T-helper 2 cell treated with Interferon-gamma antibody and Interleukin-4, amounts not matched to agents 5 μg/mL and 100 μg/mL, for 36 hours (primary cell): Measurements from ENCODE around the gene ACSL6.
"Not testable (repeated sequence)": the region's sequence is repeated elsewhere in the genome, so short reads cannot be mapped to it uniquely, and the experiment has no call there.

ENCODE experiments used
- DNase-seq: peaks from one replicate; pipeline ENCODE4 v3.0.0; 2021; ENCODE audit warnings: low spot score
- H3K27ac Mint-ChIP-seq: one replicate; pipeline ENCODE4 v1.8.0; 2021; ENCODE audit warnings: mild to moderate bottlenecking, mixed read lengths
- H3K27me3 Mint-ChIP-seq: one replicate; pipeline ENCODE4 v1.8.0; 2021; ENCODE audit warnings: low read depth, mixed read lengths
- H3K36me3 Mint-ChIP-seq: one replicate; pipeline ENCODE4 v1.8.0; 2021; ENCODE audit warnings: low read depth, mixed read lengths
- H3K4me1 Mint-ChIP-seq: one replicate; pipeline ENCODE4 v1.8.0; 2021; ENCODE audit warnings: low read depth, mixed read lengths
- H3K4me3 Mint-ChIP-seq: one replicate; pipeline ENCODE4 v1.8.0; 2022; ENCODE audit warnings: mild to moderate bottlenecking, moderate library complexity, mixed read lengths
- H3K9me3 Mint-ChIP-seq: one replicate; pipeline ENCODE4 v1.8.0; 2021; ENCODE audit warnings: mixed read lengths

ACSL6 gene

GRCh38 chr5:131916481-131916880 lies 95.0 kb downstream of the ACSL6 start:
- Mint-ChIP-seq H3K9me3 (no peaks in the 10 kb centered on the region), H3K27me3 (peaks cover 17% of the 10 kb centered on the region), H3K4me3 (no peak overlapping the region), H3K4me1 (no peaks in the 10 kb centered on the region), H3K27ac (no peak overlapping the region), H3K36me3 (no peaks in the 10 kb centered on the region)
- no peak for DNase-seq

GRCh38 chr5:131914472-131914871 lies 97.0 kb downstream of the ACSL6 start:
- no peak overlapping the region for H3K4me3 Mint-ChIP-seq

GRCh38 chr5:131913603-131914002 lies 97.9 kb downstream of the ACSL6 start:
- Mint-ChIP-seq H3K27me3 (peaks cover 30% of the 10 kb centered on the region), H3K9me3 (peaks cover 8% of the 10 kb centered on the region), H3K36me3 (no peaks in the 10 kb centered on the region), H3K4me3 (no peak overlapping the region), H3K4me1 (no peaks in the 10 kb centered on the region), H3K27ac (no peak overlapping the region)
- no peak for DNase-seq

More at GRCh38 chr5:131914472-131914871, 97.0 kb downstream of the ACSL6 start:
- peaks cover 24% of the 10 kb centered on the region for H3K27me3 Mint-ChIP-seq
- no peaks in the 10 kb centered on the region for H3K4me1 Mint-ChIP-seq
- H3K36me3 Mint-ChIP-seq, result no peaks in the 10 kb centered on the region
- no peak for DNase-seq
- H3K27ac Mint-ChIP-seq, result no peak overlapping the region
- H3K9me3 Mint-ChIP-seq, result peaks cover 6% of the 10 kb centered on the region

- Mint-ChIP-seq H3K27ac (no peak overlapping the region), H3K36me3 (peaks cover 27% of the 10 kb centered on the region), H3K27me3 (peaks cover 18% of the 10 kb centered on the region), H3K4me1 (peaks cover 16% of the 10 kb centered on the region), H3K9me3 (peaks cover 66% of the 10 kb centered on the region), H3K4me3 (no peak overlapping the region)
- no peak for DNase-seq
These were observed 104.8 kb downstream of the ACSL6 start for GRCh38 chr5:131906668-131907067.

- not testable (repeated sequence) for H3K27me3 Mint-ChIP-seq, H3K4me3 Mint-ChIP-seq, DNase-seq
- Mint-ChIP-seq H3K36me3 (peaks cover 27% of the 10 kb centered on the region), H3K4me1 (peaks cover 16% of the 10 kb centered on the region), H3K9me3 (peaks cover 69% of the 10 kb centered on the region), H3K27ac (peak overlapping the region; percentile 65)
These were observed 109.2 kb downstream of the ACSL6 start for GRCh38 chr5:131902266-131902665.
